Esophagus muscularis mucosa (tissue), 3 donors: ENCODE data around the gene PRH2.

Source experiments
- CTCF ChIP-seq, 3 experiments: fragments of 200-600 bp in 2 of 3; fragments of 450-650 bp in 1 of 3; sonication (generic) in 2 of 3; IDR thresholded peaks; one replicate each; pipeline ENCODE4 v1.5.1; 2017 to 2019; ENCODE audit warnings: antibody characterized with exemption in 3 of 3, mild to moderate bottlenecking in 2 of 3, moderate library complexity in 1 of 3
- EP300 ChIP-seq: sonication (generic); formaldehyde crosslinking; IDR thresholded peaks from one replicate; pipeline ENCODE4 v1.6.1; 2017; ENCODE audit warnings: antibody characterized with exemption

GRCh38 chr12:10960211-10960610 is 31.2 kb downstream of the PRH2 start:
- TF ChIP-seq CTCF (IDR thresholded peaks at IDR 0.05) (no peak), EP300 (no peak)
